Germinal center (tissue), 1 donor: ENCODE results near the gene CATSPERE.
"Not testable (repeated sequence)": the region's sequence is repeated elsewhere in the genome, so short reads cannot be mapped to it uniquely, and the experiment has no call there.

Experiments
- DNase-seq: peaks from one replicate; pipeline ENCODE4 v3.0.0; 2012; ENCODE audit warnings: mixed read lengths, low spot score

Gene CATSPERE

GRCh38 chr1:244666672-244667418, 205.8 kb downstream of the CATSPERE start:
- not testable (repeated sequence) for DNase-seq

GRCh38 chr1:244667797-244668196, 206.7 kb downstream of the CATSPERE start:
- DNase-seq = no peak

- DNase-seq = no peak
Measured at GRCh38 chr1:244672946-244673682, 212.0 kb downstream of the CATSPERE start.

GRCh38 chr1:244674446-244674845, 213.4 kb downstream of the CATSPERE start:
- DNase-seq = no peak

GRCh38 chr1:244675167-244675566, 214.1 kb downstream of the CATSPERE start:
- no peak for DNase-seq

GRCh38 chr1:244678697-244679096, 217.6 kb downstream of the CATSPERE start:
- DNase-seq = no peak

- no peak for DNase-seq
Measured at GRCh38 chr1:244680667-244681066, 219.6 kb downstream of the CATSPERE start.

GRCh38 chr1:244682087-244682486, 221.0 kb downstream of the CATSPERE start:
- not testable (repeated sequence) for DNase-seq
